HG02885 (cell line): ENCODE data around the gene CLEC18A.

Experiments used
- ATAC-seq: cut with Tn5 transposase; IDR thresholded peaks from one replicate; pipeline ENCODE4 v1.9.1; 2021; ENCODE audit warnings: mild to moderate bottlenecking; ENCODE audit not compliant: unreplicated experiment, poor library complexity

The CLEC18A gene

DNA sequence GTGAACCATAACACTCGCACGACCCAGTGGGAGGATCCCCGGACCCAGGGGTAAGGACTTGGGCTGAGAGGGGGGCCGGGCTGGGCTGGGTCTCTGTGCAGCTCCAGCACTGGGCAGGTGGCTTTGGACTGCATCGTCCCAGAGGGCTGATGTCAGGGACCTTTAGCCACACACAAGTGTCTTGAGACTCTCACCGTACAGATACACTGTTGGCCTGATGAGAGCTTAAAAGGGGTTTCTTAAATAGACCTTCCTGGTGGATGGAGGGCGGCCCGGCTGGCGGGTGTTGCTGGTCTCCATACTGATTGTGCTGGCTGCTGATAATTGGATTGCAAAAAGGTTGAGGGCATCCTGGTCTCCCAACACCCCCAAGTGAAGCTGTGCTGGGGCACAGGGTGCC lies 21.7 kb upstream of the CLEC18A start:
- ATAC-seq: no peak

- no peak for ATAC-seq
Observed at GRCh38 chr16:69930117-69930776, 20.9 kb upstream of the CLEC18A start.

DNA sequence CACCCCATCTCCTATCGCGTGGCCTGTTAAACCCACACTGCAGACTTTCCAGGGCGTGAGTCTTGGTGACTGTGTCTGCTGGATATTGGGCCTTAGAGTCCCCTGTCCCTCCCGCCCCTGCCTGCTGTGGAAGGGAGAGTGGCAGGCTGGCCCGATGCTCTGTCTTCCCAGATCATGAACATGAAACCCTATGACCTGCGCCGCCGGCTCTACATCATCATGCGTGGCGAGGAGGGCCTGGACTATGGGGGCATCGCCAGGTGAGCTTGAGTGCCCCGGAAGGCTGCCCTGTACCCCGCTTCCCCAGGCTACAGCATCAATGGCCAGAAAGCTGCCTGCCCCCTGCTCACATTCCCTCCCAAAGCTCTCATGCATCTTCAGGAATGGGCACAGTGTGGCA lies 19.5 kb upstream of the CLEC18A start:
- ATAC-seq: no peak

GRCh38 chr16:69932228-69932627 lies 18.9 kb upstream of the CLEC18A start:
- no peak for ATAC-seq

DNA sequence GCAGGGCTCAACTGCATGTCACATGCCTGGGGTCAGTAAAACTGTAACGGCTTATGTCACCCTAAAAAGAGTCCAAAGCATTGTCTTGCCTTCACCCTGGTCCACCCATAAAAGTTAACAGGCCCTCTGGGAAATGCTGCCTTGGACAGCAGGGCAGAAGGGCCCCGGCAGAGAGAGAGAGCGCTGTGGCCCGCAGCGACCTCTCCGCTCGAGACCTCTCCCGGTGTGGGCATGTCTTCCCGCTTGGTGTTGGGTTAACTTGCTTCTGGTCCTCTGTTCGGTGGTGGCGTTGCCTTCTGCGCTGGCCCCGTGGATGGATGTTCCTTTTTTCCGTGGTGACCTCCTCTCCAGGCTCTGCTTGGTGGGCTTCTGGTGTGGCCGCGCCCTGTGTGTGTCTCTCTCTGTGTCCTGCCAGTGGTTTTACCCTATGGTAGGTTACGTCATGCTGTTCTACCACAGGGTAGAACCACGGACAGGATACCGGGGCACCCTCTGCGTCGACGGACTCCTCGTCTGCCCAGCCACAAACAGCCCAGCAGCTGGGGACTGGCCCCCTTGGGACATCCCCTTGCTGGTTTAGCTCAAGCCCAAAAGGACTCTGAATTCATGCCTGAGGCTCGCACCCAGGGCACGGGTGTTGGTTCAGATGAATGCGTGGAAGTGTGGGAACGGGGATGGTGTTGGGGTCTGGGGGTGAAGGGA lies 18.3 kb upstream of the CLEC18A start:
- ATAC-seq: no peak

- no peak for ATAC-seq
Observed at GRCh38 chr16:69934044-69934443, 17.1 kb upstream of the CLEC18A start.

DNA sequence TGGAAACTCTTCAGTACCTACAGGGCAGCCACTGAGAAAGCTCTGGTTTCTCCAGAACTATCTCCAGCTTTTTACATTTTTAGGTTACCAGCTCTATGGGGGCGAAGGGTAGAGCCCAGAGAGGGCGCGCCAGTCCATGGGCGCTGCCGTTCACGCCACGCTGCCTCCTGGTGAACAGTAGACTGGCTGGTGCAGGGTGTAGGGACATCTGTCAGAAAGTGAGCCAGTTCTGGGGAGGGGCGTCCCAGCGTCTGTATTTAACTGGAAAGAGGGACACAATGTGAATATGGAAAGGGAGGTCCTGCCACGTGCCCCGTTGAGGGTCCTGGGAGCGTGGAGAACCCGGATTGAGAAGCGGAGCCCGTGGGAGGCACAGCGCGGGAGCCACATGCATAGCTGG lies 16.4 kb upstream of the CLEC18A start:
- ATAC-seq: no peak

DNA sequence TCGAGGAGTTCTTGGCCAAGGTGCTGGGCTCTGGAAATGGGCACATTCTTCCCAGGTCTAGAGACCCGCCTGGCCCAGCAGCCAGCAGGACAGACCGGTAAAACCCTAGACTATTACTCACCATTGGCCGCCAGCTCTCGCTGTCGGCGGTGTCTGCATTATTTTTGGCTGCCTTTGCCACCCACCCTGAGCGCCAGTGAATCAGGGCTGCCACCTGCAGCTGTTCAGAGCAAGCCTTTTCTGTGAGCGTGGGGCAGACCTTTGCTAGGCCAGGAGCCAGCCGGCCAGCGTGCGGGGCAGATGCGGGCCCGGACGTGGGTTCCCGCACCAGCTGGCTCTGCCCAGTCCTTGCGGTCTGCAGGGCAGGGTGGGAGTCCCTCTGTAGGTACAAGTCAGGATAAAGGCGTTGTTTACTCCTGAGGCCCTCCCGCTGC lies 15.8 kb upstream of the CLEC18A start:
- no peak for ATAC-seq

DNA sequence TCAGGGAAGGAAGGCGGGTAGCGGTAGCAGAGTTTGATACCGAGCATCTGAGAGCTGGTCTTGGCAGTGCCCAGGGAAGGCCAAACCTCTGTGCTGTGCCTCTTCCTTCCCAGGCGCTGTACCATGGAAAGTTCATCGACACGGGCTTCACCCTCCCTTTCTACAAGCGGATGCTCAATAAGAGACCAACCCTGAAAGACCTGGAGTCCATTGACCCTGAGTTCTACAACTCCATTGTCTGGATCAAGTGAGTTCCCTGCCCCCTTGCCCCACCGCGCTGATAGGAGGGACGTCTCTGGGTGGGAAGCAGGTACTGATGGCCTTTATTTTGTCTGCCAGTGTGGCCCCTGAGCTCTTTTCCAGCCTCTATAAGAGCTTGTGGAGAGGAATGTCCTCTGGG lies 15.4 kb upstream of the CLEC18A start:
- no peak for ATAC-seq

DNA sequence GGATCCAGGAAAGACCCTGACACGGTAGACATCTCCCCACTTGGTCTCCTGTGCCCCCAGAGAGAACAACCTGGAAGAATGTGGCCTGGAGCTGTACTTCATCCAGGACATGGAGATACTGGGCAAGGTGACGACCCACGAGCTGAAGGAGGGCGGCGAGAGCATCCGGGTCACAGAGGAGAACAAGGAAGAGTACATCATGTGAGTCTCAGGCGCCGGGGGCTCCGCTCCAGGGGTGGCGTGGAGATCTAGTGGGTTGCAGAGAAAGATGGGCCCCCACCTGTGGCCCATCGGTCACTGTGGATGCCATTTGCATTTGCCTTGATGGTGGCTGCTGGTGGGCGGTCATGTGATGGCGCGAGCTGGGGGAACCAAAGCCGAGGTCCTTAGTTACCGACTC lies 14.9 kb upstream of the CLEC18A start:
- ATAC-seq: no peak

DNA sequence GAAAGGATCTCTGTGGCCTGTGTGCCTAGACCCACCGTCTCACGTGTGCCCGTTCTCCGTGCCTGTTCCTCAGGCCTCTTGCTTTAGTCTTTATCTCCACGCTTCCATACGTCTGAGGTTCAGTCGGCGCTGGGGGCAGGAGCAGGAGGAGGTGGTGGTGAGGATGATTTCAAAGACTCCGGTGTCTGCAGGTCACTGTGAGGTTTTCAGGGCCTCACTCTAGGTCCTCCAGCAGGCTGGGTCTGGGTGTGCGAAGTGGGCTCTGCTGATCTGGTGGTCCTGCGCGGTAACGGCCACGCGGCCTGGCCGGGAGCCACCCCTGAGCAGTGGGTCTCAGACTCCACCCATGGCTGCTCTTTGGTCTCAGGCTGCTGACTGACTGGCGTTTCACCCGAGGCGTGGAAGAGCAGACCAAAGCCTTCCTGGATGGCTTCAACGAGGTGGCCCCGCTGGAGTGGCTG lies 14.4 kb upstream of the CLEC18A start:
- no peak for ATAC-seq

GRCh38 chr16:69937465-69937951 lies 13.6 kb upstream of the CLEC18A start:
- ATAC-seq: no peak

DNA sequence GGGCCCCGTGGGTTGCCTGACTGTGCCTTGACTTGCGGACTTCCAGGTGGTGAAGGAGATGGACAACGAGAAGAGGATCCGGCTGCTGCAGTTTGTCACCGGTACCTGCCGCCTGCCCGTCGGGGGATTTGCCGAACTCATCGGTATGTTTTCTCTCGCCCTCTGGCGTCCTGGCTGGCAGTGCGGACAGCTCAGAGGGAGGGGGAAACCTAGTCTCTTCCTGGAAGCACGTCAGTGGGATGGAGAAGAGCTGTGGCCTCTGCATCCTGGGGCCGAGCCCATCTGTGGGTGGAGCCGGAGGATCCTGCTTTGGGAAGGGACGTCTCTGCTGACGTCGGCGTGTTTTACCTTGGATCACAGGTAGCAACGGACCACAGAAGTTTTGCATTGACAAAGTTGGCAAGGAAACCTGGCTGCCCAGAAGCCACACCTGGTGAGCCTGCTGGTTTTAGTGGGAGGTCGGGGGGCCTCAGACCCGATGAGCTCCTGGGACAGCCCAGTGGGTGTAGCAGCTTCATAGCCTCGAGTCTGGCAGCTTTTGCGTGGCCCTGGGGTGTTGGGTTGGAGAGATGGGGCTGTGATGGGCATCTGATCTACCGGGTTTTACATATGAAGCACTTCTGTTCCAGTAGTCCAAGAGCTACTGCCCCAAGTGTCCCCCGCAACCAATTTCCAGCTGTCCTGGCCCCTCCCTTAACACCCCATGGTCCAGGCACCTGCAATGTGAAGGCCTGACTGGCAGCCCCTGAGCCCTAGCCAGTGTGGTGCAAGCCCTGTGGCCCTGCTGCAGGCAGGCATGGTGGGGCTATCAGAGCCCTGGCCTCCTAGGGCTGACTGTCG lies 11.9 kb upstream of the CLEC18A start:
- no peak for ATAC-seq

DNA sequence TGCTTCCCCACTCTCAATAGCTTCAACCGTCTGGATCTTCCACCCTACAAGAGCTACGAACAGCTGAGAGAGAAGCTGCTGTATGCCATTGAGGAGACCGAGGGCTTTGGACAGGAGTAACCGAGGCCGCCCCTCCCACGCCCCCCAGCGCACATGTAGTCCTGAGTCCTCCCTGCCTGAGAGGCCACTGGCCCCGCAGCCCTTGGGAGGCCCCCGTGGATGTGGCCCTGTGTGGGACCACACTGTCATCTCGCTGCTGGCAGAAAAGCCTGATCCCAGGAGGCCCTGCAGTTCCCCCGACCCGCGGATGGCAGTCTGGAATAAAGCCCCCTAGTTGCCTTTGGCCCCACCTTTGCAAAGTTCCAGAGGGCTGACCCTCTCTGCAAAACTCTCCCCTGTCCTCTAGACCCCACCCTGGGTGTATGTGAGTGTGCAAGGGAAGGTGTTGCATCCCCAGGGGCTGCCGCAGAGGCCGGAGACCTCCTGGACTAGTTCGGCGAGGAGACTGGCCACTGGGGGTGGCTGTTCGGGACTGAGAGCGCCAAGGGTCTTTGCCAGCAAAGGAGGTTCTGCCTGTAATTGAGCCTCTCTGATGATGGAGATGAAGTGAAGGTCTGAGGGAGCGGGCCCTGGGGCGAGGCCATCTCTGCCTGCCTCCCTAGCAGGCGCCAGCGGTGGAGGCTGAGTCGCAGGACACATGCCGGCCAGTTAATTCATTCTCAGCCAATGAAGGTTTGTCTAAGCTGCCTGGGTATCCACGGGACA lies 11.1 kb upstream of the CLEC18A start:
- no peak for ATAC-seq

GRCh38 chr16:69940676-69941075 lies 10.5 kb upstream of the CLEC18A start:
- no peak for ATAC-seq

GRCh38 chr16:69941251-69942098 lies 9.7 kb upstream of the CLEC18A start:
- no peak for ATAC-seq

DNA sequence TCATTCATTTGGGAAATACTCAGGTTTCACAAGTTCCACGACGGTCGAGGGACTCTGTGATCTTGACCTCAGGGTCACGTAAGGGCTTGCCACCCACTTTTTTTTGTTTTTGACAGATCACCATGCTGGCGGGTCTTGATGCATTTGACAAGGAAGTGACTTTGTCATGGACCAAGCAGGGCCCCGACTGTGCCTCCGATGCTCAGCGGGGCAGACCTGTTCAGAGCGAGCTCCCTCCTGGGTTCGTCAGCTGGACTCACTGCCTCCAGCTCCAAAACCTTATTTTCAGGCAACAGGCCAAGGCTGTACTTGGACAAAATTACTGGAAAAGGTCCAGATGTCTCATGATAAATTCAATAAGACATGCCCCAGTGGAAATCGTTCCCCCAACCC lies 9.0 kb upstream of the CLEC18A start:
- no peak for ATAC-seq

GRCh38 chr16:69942627-69943170 lies 8.4 kb upstream of the CLEC18A start:
- ATAC-seq: no peak
